HCT116 (cell line): ENCODE results near the gene TMC6. TPM values are rescaled to one million over a fixed set of nuclear protein-coding genes. Genes with fewer than 3 reads are reported as not detected.
"Not testable (repeated sequence)": the region's sequence is repeated elsewhere in the genome, so short reads cannot be mapped to it uniquely, and the experiment has no call there.

Source experiments
- ATAC-seq: fragments of 200-7000 bp; cut with Tn5 transposase; 2 replicates; pipeline ENCODE4 v1.9.1; 2020; ENCODE audit warnings: mild to moderate bottlenecking, moderate library complexity
- BruUV-seq: library from RNA; stranded (reverse); fragments of 400-500 nt; replicated peaks from 2 replicates; lab custom pipeline; 2021; lab: Mats Ljungman, UMichigan
- CTCF ChIA-PET: fragments of 300-600 bp; sonication (Branson Sonifier 250); formaldehyde crosslinking; loops from one replicate; lab custom pipeline; 2021; ENCODE audit warnings: antibody characterized with exemption; lab: Charles Lee
- POLR2A ChIA-PET: fragments of 300-600, 350-600 bp; sonication (Branson Sonifier 250); formaldehyde crosslinking; loops from one replicate; lab custom pipeline; 2021; ENCODE audit warnings: antibody characterized with exemption; lab: Charles Lee
- RAD21 ChIA-PET, 2 experiments: fragments of 300-600 bp; sonication (Branson Sonifier 250); formaldehyde crosslinking; loops; one replicate each; lab custom pipeline; 2023; ENCODE audit warnings: low total read pairs in 2 of 2; ENCODE audit not compliant: uncharacterized antibody in 2 of 2, unreplicated experiment in 2 of 2, low non-redundant PET in 1 of 2; lab: Charles Lee
- DNase-seq: peaks from one replicate; pipeline ENCODE4 v3.0.0-alpha.2; 2010; ENCODE audit warnings: low read depth, low spot score
- H2AFZ ChIP-seq: fragments of 200-600 bp; shearing (Covaris generic), sonication (generic); 2 replicates; pipeline ENCODE4 v1.6.1; 2017; ENCODE audit warnings: low read depth, mixed run types, mixed read lengths, antibody characterized with exemption, low read length; ENCODE audit not compliant: poor library complexity, severe bottlenecking
- H3K27ac ChIP-seq: 2 replicates; pipeline ENCODE4 v1.5.1; 2012; ENCODE audit warnings: low read depth, low read length
- H3K27me3 ChIP-seq: fragments of 200-600 bp; sonication (generic); 2 replicates; pipeline ENCODE4 v1.6.1; 2016; ENCODE audit warnings: mixed run types, low read length, mixed read lengths; ENCODE audit not compliant: insufficient read depth
- H3K36me3 ChIP-seq, 2 experiments: fragments of 200-500 bp in 1 of 2; fragments of 200-600 bp in 1 of 2; sonication (Bioruptor generic) in 1 of 2; sonication (generic) in 1 of 2; 2 replicates each; pipeline versions ENCODE4 v1.5.1 to v1.6.1; 2014 to 2016; ENCODE audit warnings: low read length in 2 of 2, inconsistent platforms in 1 of 2, mixed read lengths in 1 of 2, mixed run types in 1 of 2; ENCODE audit not compliant: insufficient read depth in 2 of 2, control insufficient read depth in 1 of 2
- H3K4me1 ChIP-seq, 2 experiments: fragments of 200-600 bp in 1 of 2; sonication (generic) in 1 of 2; 2 replicates each; pipeline versions ENCODE4 v1.5.1 to v1.6.1; 2012 to 2017; ENCODE audit warnings: low read length in 2 of 2, inconsistent platforms in 1 of 2, mild to moderate bottlenecking in 1 of 2, mixed read lengths in 1 of 2, mixed run types in 1 of 2, moderate library complexity in 1 of 2; ENCODE audit not compliant: insufficient read depth in 2 of 2, control insufficient read depth in 1 of 2
- H3K4me2 ChIP-seq: fragments of 200-600 bp; sonication (generic); 2 replicates; pipeline ENCODE4 v1.6.1; 2017; ENCODE audit warnings: mixed run types, low read length, mixed read lengths
- H3K4me3 ChIP-seq, 2 experiments: fragments of 200-600 bp in 1 of 2; sonication (generic) in 1 of 2; replicated peaks in 1 of 2; 2 replicates each; pipeline ENCODE4 v1.5.1; 2011 to 2016; ENCODE audit warnings: low read length in 2 of 2, control low read depth in 1 of 2, low read depth in 1 of 2, mild to moderate bottlenecking in 1 of 2, mixed read lengths in 1 of 2, mixed run types in 1 of 2
- H3K79me2 ChIP-seq: fragments of 200-600 bp; sonication (generic); 2 replicates; pipeline ENCODE4 v1.6.1; 2017; ENCODE audit warnings: mild to moderate bottlenecking, mixed run types, low read length, moderate library complexity, mixed read lengths; ENCODE audit not compliant: insufficient read depth
- H3K9ac ChIP-seq: fragments of 200-600 bp; sonication (generic); 2 replicates; pipeline ENCODE4 v1.6.1; 2016; ENCODE audit warnings: low read length, mixed read lengths
- H3K9me2 ChIP-seq: fragments of 200-600 bp; sonication (generic), shearing (Covaris generic); 2 replicates; pipeline ENCODE4 v1.6.1; 2017; ENCODE audit warnings: mixed run types, mild to moderate bottlenecking, moderate library complexity; ENCODE audit not compliant: insufficient read depth
- H3K9me3 ChIP-seq, 2 experiments: fragments of 200-500 bp in 1 of 2; fragments of 200-600 bp in 1 of 2; sonication (Bioruptor generic) in 1 of 2; sonication (generic) in 1 of 2; 2 replicates each; pipeline ENCODE4 v1.6.1; 2014 to 2017; ENCODE audit warnings: low read length in 2 of 2, mixed read lengths in 2 of 2, inconsistent platforms in 1 of 2, low read depth in 1 of 2, mild to moderate bottlenecking in 1 of 2, mixed run types in 1 of 2, moderate library complexity in 1 of 2; ENCODE audit not compliant: control insufficient read depth in 1 of 2, insufficient read depth in 1 of 2
- H4K20me1 ChIP-seq: fragments of 200-600 bp; sonication (generic), shearing (Covaris generic); 2 replicates; pipeline ENCODE4 v1.6.1; 2017; ENCODE audit warnings: mixed run types, mild to moderate bottlenecking, moderate library complexity; ENCODE audit not compliant: insufficient read depth
- ATF3 ChIP-seq: IDR thresholded peaks from 2 replicates; pipeline ENCODE4 v1.6.1; 2012
- CBX3 ChIP-seq: IDR thresholded peaks from 2 replicates; pipeline ENCODE4 v1.6.1; 2012; ENCODE audit warnings: low read depth
- CEBPB ChIP-seq: IDR thresholded peaks from 2 replicates; pipeline ENCODE4 v1.6.1; 2012; ENCODE audit warnings: low read depth
- CTCF ChIP-seq, 3 experiments: fragments of 200-600 bp in 1 of 3; sonication (generic) in 1 of 3; IDR thresholded peaks in 2 of 3; conservative IDR thresholded peaks in 1 of 3; 2 replicates each; pipeline ENCODE4 v1.5.1; 2012 to 2017; ENCODE audit warnings: low read depth in 2 of 3, low read length in 2 of 3, antibody characterized with exemption in 1 of 3, borderline replicate concordance in 1 of 3, control low read depth in 1 of 3, mild to moderate bottlenecking in 1 of 3, mixed read lengths in 1 of 3, mixed run types in 1 of 3, moderate library complexity in 1 of 3; ENCODE audit not compliant: insufficient read depth in 1 of 3
- ELF1 ChIP-seq: IDR thresholded peaks from 2 replicates; pipeline ENCODE4 v1.6.1; 2012; ENCODE audit warnings: low read depth, borderline replicate concordance
- EZH2 ChIP-seq: fragments of 200-600 bp; sonication (generic); IDR thresholded peaks from 2 replicates; pipeline ENCODE4 v1.6.1; 2017; ENCODE audit warnings: antibody characterized with exemption, mixed run types
- FOSL1 ChIP-seq: IDR thresholded peaks from 2 replicates; pipeline ENCODE4 v1.6.1; 2012; ENCODE audit warnings: low read depth
- MAX ChIP-seq: IDR thresholded peaks from 2 replicates; pipeline ENCODE4 v1.6.1; 2012
- POLR2A ChIP-seq: IDR thresholded peaks from 2 replicates; pipeline ENCODE4 v1.7.0; 2011; ENCODE audit warnings: borderline replicate concordance; ENCODE audit not compliant: insufficient read depth, insufficient read length; ENCODE audit errors: extremely low read depth
- POLR2AphosphoS5 ChIP-seq: IDR thresholded peaks from 2 replicates; pipeline ENCODE4 v1.6.1; 2011; ENCODE audit warnings: mild to moderate bottlenecking, low read depth, low read length, moderate library complexity
- SIN3A ChIP-seq: IDR thresholded peaks from 2 replicates; pipeline ENCODE4 v1.6.1; 2012; ENCODE audit warnings: low read depth
- SP1 ChIP-seq: IDR thresholded peaks from 2 replicates; pipeline ENCODE4 v1.6.1; 2012; ENCODE audit warnings: low read depth
- SRF ChIP-seq: IDR thresholded peaks from 2 replicates; pipeline ENCODE4 v1.6.1; 2012; ENCODE audit warnings: low read depth
- TCF7L2 ChIP-seq: IDR thresholded peaks from 2 replicates; pipeline ENCODE4 v1.7.0; 2011; ENCODE audit warnings: borderline replicate concordance, inconsistent platforms; ENCODE audit not compliant: insufficient read depth, insufficient read length; ENCODE audit errors: extremely low read depth
- YY1 ChIP-seq: IDR thresholded peaks from 2 replicates; pipeline ENCODE4 v1.6.1; 2011; ENCODE audit warnings: low read length, low read depth, moderate library complexity, mild to moderate bottlenecking; ENCODE audit not compliant: insufficient replicate concordance; ENCODE audit errors: extremely low read depth
- ZFX ChIP-seq: fragments of 450-650 bp; IDR thresholded peaks from 2 replicates; pipeline ENCODE4 v1.6.1; 2017
- intact Hi-C: fragments of 100-400 bp; cut with micrococcal nuclease; formaldehyde crosslinking; loops from 2 replicates; pipeline ENCODE4 v1.10.0; 2022
- total RNA-seq: library from RNA; stranded (reverse); gene quantifications from one replicate; pipeline ENCODE4 v1.2.1, GENCODE V29; 2021; ENCODE audit not compliant: unreplicated experiment

TMC6 gene
- total RNA-seq, 1 experiment from 2014 or later: 142 TPM

GRCh38 chr17:78082988-78083387 is 45.6 kb downstream of the TMC6 start:
- H3K4me2 ChIP-seq: no peak overlapping the region
- no peak overlapping the region for H3K9ac ChIP-seq
- H3K9me3 ChIP-seq: no peaks in the 10 kb centered on the region
- H3K27me3 ChIP-seq: no peaks in the 10 kb centered on the region
- no peak overlapping the region for H3K27ac ChIP-seq
- ChIA-PET POLR2A (no interaction called here), CTCF (interaction anchor here (1.0 to 2.7 kb wide), 2 partner anchors 17 to 63 kb away, joined by 3 to 15 read pairs; no protein-coding TSS in a partner anchor), RAD21 (no interaction called here)
- no peaks in the 10 kb centered on the region for H3K9me2 ChIP-seq
- H3K4me1 ChIP-seq: no peaks in the 10 kb centered on the region
- no peak for ATAC-seq
- TF ChIP-seq SIN3A (no peak), ZFX (no peak), CBX3 (no peak), EZH2 (no peak), SRF (no peak), SP1 (no peak), YY1 (no peak), POLR2AphosphoS5 (no peak), ATF3 (no peak), TCF7L2 (no peak), CEBPB (no peak), FOSL1 (no peak), POLR2A (no peak), ELF1 (no peak), MAX (no peak), CTCF (IDR thresholded peaks at IDR 0.05 in 2 of 3, conservative IDR thresholded peaks at IDR 0.05 in 1 of 3; ENCODE audit: borderline replicate concordance in 1 of 3, insufficient read depth in 1 of 3, low read depth in 2 of 3, low read length in 2 of 3) (no peak)
- intact Hi-C loops: loop anchor here (10.0 kb wide), 1 partner anchor 342 kb away; no protein-coding TSS in a partner anchor
- no peak overlapping the region for H3K4me3 ChIP-seq
- BruUV-seq: no TSS peak
- DNase-seq: no peak
- H3K79me2 ChIP-seq: no peaks in the 10 kb centered on the region
- H3K36me3 ChIP-seq: peaks cover 5 to 20% of the 10 kb centered on the region in 2 experiments; a peak in 2 of 4 replicates
- no peak overlapping the region for H2AFZ ChIP-seq
- no peaks in the 10 kb centered on the region for H4K20me1 ChIP-seq

- DNase-seq, H2AFZ ChIP-seq, CTCF ChIA-PET, H3K79me2 ChIP-seq, ATAC-seq, RAD21 ChIA-PET, H4K20me1 ChIP-seq, BruUV-seq, H3K27ac ChIP-seq, POLR2A ChIA-PET, H3K9me2 ChIP-seq, H3K9ac ChIP-seq, H3K4me3 ChIP-seq, H3K4me1 ChIP-seq, H3K27me3 ChIP-seq, H3K9me3 ChIP-seq, H3K4me2 ChIP-seq: not testable (repeated sequence)
- intact Hi-C loops: loop anchor here (10.0 kb wide), 1 partner anchor 342 kb away; no protein-coding TSS in a partner anchor
- H3K36me3 ChIP-seq: peaks cover under 1 to 16% of the 10 kb centered on the region in 2 experiments; a peak in 1 of 4 replicates
Measured at GRCh38 chr17:78082355-78082872, 46.1 kb downstream of the TMC6 start.
